ENCODE results near the gene CDC45.

CDC45 gene

GRCh38 chr22:19447330-19448075 lies 32.2 kb upstream of the CDC45 start, which contains the start of gene C22orf39:
C22orf39 (minus strand) TSS chr22:19447711; CDS start chr22:19447688, 23 bp downstream.
- Histone ChIP-seq H3K14ac (ENCODE audit: low read length in 2 of 2) (peak within 1 kb of the TSS in 1 of 2 experiments; percentile 97), H3K9me3 (ENCODE audit: control insufficient read depth, low read length) (no peaks in the 10 kb centered on the region), H3K79me1 (replicated peaks; ENCODE audit: low read length, poor library complexity, severe bottlenecking) (peaks cover 19% of the 10 kb centered on the region), H3K27me3 (ENCODE audit: control insufficient read depth in 1 of 2, insufficient read depth in 1 of 2, low read length in 2 of 2) (no peaks in the 10 kb centered on the region), H3K18ac (ENCODE audit: low read depth in 1 of 2, low read length in 2 of 2) (peak within 1 kb of the TSS; percentile 69 to 97), H4K91ac (ENCODE audit: low read length) (peak within 1 kb of the TSS; percentile 56), H2AK5ac (ENCODE audit: low read length, severe bottlenecking) (no peak within 1 kb of the TSS), H3K36me3 (ENCODE audit: control insufficient read depth in 1 of 2, insufficient read depth in 2 of 2, low read depth in 1 of 2, low read length in 2 of 2) (peaks cover 22 to 57% of the 10 kb centered on the region in 2 experiments), H2BK15ac (ENCODE audit: low read depth, poor library complexity, severe bottlenecking) (peak within 1 kb of the TSS; percentile 50), H3K27ac (ENCODE audit: low read length, poor library complexity, severe bottlenecking) (peak within 1 kb of the TSS; percentile 41), H2BK120ac (ENCODE audit: low read depth, low read length) (no peak within 1 kb of the TSS), H2AFZ (ENCODE audit: low read depth, low read length) (peak within 1 kb of the TSS; percentile 98), H3K23ac (ENCODE audit: low read length in 2 of 2) (peak within 1 kb of the TSS in 1 of 2 experiments; percentile 4), H3K9ac (ENCODE audit: low read length) (peak within 1 kb of the TSS; percentile 94), H3K4me2 (ENCODE audit: low read length, poor library complexity, severe bottlenecking) (peak within 1 kb of the TSS; percentile 67), H2BK5ac (ENCODE audit: low read depth, low read length, poor library complexity, severe bottlenecking) (no peak within 1 kb of the TSS), H3K4ac (ENCODE audit: low read depth in 1 of 2, low read length in 2 of 2) (peak within 1 kb of the TSS; percentile 60 to 84), H3K4me1 (ENCODE audit: control insufficient read depth, insufficient read depth, low read depth, low read length) (peaks cover 13% of the 10 kb centered on the region), H4K8ac (ENCODE audit: low read length) (peak within 1 kb of the TSS; percentile 86), H3K4me3 (ENCODE audit: insufficient read depth in 1 of 2, low read depth in 1 of 2, low read length in 2 of 2) (peak within 1 kb of the TSS; percentile 94 to 98), H2BK12ac (ENCODE audit: low read length in 2 of 2) (peak within 1 kb of the TSS in 1 of 2 experiments; percentile 61)
- WGBS: under 1% methylated on average over 77 of the region's 92 CpGs
- DNase-seq: peak; percentile 95

GRCh38 chr22:19448076-19448607 lies 31.6 kb upstream of the CDC45 start:
- H4K91ac ChIP-seq (ENCODE audit: low read length): no peak overlapping the region
- peak overlapping the region; percentile 34 for H3K4me2 ChIP-seq (ENCODE audit: low read length, poor library complexity, severe bottlenecking)
- H4K8ac ChIP-seq (ENCODE audit: low read length): no peak overlapping the region
- H3K4ac ChIP-seq (ENCODE audit: low read depth in 1 of 2, low read length in 2 of 2): no peak overlapping the region
- no peak overlapping the region for H2BK5ac ChIP-seq (ENCODE audit: low read depth, low read length, poor library complexity, severe bottlenecking)
- no peak overlapping the region for H2BK12ac ChIP-seq (ENCODE audit: low read length in 2 of 2)
- peak; percentile 76 for DNase-seq
- peaks cover 23 to 62% of the 10 kb centered on the region in 2 experiments for H3K36me3 ChIP-seq (ENCODE audit: control insufficient read depth in 1 of 2, insufficient read depth in 2 of 2, low read depth in 1 of 2, low read length in 2 of 2)
- no peak overlapping the region for H3K14ac ChIP-seq (ENCODE audit: low read length in 2 of 2)
- H2AK5ac ChIP-seq (ENCODE audit: low read length, severe bottlenecking): no peak overlapping the region
- no peak overlapping the region for H2BK120ac ChIP-seq (ENCODE audit: low read depth, low read length)
- 39% methylated on average over 14 of the region's 14 CpGs for WGBS
- no peak overlapping the region for H3K23ac ChIP-seq (ENCODE audit: low read length in 2 of 2)
- peaks cover 19% of the 10 kb centered on the region for H3K79me1 ChIP-seq (replicated peaks; ENCODE audit: low read length, poor library complexity, severe bottlenecking)
- no peak overlapping the region for H2BK15ac ChIP-seq (ENCODE audit: low read depth, poor library complexity, severe bottlenecking)
- peak overlapping the region; percentile 41 for H3K27ac ChIP-seq (ENCODE audit: low read length, poor library complexity, severe bottlenecking)
- H3K27me3 ChIP-seq (ENCODE audit: control insufficient read depth in 1 of 2, insufficient read depth in 1 of 2, low read length in 2 of 2): no peaks in the 10 kb centered on the region
- H3K9ac ChIP-seq (ENCODE audit: low read length): peak overlapping the region; percentile 94
- peak overlapping the region in 1 of 2 experiments; percentile 2 for H3K18ac ChIP-seq (ENCODE audit: low read depth in 1 of 2, low read length in 2 of 2)
- H3K4me3 ChIP-seq (ENCODE audit: insufficient read depth in 1 of 2, low read depth in 1 of 2, low read length in 2 of 2): peak overlapping the region; percentile 94 to 98
- H2AFZ ChIP-seq (ENCODE audit: low read depth, low read length): peak overlapping the region; percentile 72
- peaks cover 12% of the 10 kb centered on the region for H3K4me1 ChIP-seq (ENCODE audit: control insufficient read depth, insufficient read depth, low read depth, low read length)
- H3K9me3 ChIP-seq (ENCODE audit: control insufficient read depth, low read length): no peaks in the 10 kb centered on the region

- WGBS: 92% methylated on average over 5 of the region's 5 CpGs
Measured at GRCh38 chr22:19448739-19449421, 30.8 kb upstream of the CDC45 start.

GRCh38 chr22:19449422-19449767 lies 30.3 kb upstream of the CDC45 start:
- Histone ChIP-seq H3K9me3 (ENCODE audit: control insufficient read depth, low read length) (no peaks in the 10 kb centered on the region), H3K79me1 (replicated peaks; ENCODE audit: low read length, poor library complexity, severe bottlenecking) (peaks cover 17% of the 10 kb centered on the region), H3K4me3 (ENCODE audit: insufficient read depth in 1 of 2, low read depth in 1 of 2, low read length in 2 of 2) (no peak overlapping the region), H2AFZ (ENCODE audit: low read depth, low read length) (no peak overlapping the region), H3K4ac (ENCODE audit: low read depth in 1 of 2, low read length in 2 of 2) (no peak overlapping the region), H2BK12ac (ENCODE audit: low read length in 2 of 2) (no peak overlapping the region), H2BK5ac (ENCODE audit: low read depth, low read length, poor library complexity, severe bottlenecking) (no peak overlapping the region), H3K4me1 (ENCODE audit: control insufficient read depth, insufficient read depth, low read depth, low read length) (peaks cover 10% of the 10 kb centered on the region), H2BK120ac (ENCODE audit: low read depth, low read length) (no peak overlapping the region), H3K27me3 (ENCODE audit: control insufficient read depth in 1 of 2, insufficient read depth in 1 of 2, low read length in 2 of 2) (no peaks in the 10 kb centered on the region), H3K14ac (ENCODE audit: low read length in 2 of 2) (no peak overlapping the region), H2BK15ac (ENCODE audit: low read depth, poor library complexity, severe bottlenecking) (no peak overlapping the region), H4K8ac (ENCODE audit: low read length) (no peak overlapping the region), H3K9ac (ENCODE audit: low read length) (no peak overlapping the region), H3K18ac (ENCODE audit: low read depth in 1 of 2, low read length in 2 of 2) (no peak overlapping the region), H4K91ac (ENCODE audit: low read length) (no peak overlapping the region), H3K27ac (ENCODE audit: low read length, poor library complexity, severe bottlenecking) (no peak overlapping the region), H2AK5ac (ENCODE audit: low read length, severe bottlenecking) (no peak overlapping the region), H3K4me2 (ENCODE audit: low read length, poor library complexity, severe bottlenecking) (no peak overlapping the region), H3K36me3 (ENCODE audit: control insufficient read depth in 1 of 2, insufficient read depth in 2 of 2, low read depth in 1 of 2, low read length in 2 of 2) (peaks cover 26 to 62% of the 10 kb centered on the region in 2 experiments), H3K23ac (ENCODE audit: low read length in 2 of 2) (no peak overlapping the region)
- no peak for DNase-seq
- WGBS: 93% methylated on average over 2 of the region's 2 CpGs

More at GRCh38 chr22:19448739-19449421, 30.8 kb upstream of the CDC45 start:
- no peaks in the 10 kb centered on the region for H3K27me3 ChIP-seq (ENCODE audit: control insufficient read depth in 1 of 2, insufficient read depth in 1 of 2, low read length in 2 of 2)
- no peak overlapping the region for H2BK120ac ChIP-seq (ENCODE audit: low read depth, low read length)
- no peaks in the 10 kb centered on the region for H3K9me3 ChIP-seq (ENCODE audit: control insufficient read depth, low read length)
- no peak overlapping the region for H2BK5ac ChIP-seq (ENCODE audit: low read depth, low read length, poor library complexity, severe bottlenecking)
- H4K8ac ChIP-seq (ENCODE audit: low read length): no peak overlapping the region
- peaks cover 10% of the 10 kb centered on the region for H3K4me1 ChIP-seq (ENCODE audit: control insufficient read depth, insufficient read depth, low read depth, low read length)
- no peak overlapping the region for H2BK15ac ChIP-seq (ENCODE audit: low read depth, poor library complexity, severe bottlenecking)
- H3K9ac ChIP-seq (ENCODE audit: low read length): no peak overlapping the region
- no peak overlapping the region for H3K4ac ChIP-seq (ENCODE audit: low read depth in 1 of 2, low read length in 2 of 2)
- no peak for DNase-seq
- H2AK5ac ChIP-seq (ENCODE audit: low read length, severe bottlenecking): no peak overlapping the region
- H3K27ac ChIP-seq (ENCODE audit: low read length, poor library complexity, severe bottlenecking): no peak overlapping the region
- H3K4me2 ChIP-seq (ENCODE audit: low read length, poor library complexity, severe bottlenecking): no peak overlapping the region
- H3K23ac ChIP-seq (ENCODE audit: low read length in 2 of 2): peak overlapping the region in 1 of 2 experiments; percentile 74
- no peak overlapping the region for H3K18ac ChIP-seq (ENCODE audit: low read depth in 1 of 2, low read length in 2 of 2)
- no peak overlapping the region for H3K4me3 ChIP-seq (ENCODE audit: insufficient read depth in 1 of 2, low read depth in 1 of 2, low read length in 2 of 2)
- peaks cover 19% of the 10 kb centered on the region for H3K79me1 ChIP-seq (replicated peaks; ENCODE audit: low read length, poor library complexity, severe bottlenecking)
- no peak overlapping the region for H4K91ac ChIP-seq (ENCODE audit: low read length)
- H2AFZ ChIP-seq (ENCODE audit: low read depth, low read length): no peak overlapping the region
- H2BK12ac ChIP-seq (ENCODE audit: low read length in 2 of 2): no peak overlapping the region
- no peak overlapping the region for H3K14ac ChIP-seq (ENCODE audit: low read length in 2 of 2)
- peaks cover 26 to 62% of the 10 kb centered on the region in 2 experiments for H3K36me3 ChIP-seq (ENCODE audit: control insufficient read depth in 1 of 2, insufficient read depth in 2 of 2, low read depth in 1 of 2, low read length in 2 of 2)
